A172 (cell line): ENCODE results near the gene CELF5. TPM values are rescaled to one million over a fixed set of nuclear protein-coding genes. Genes with fewer than 3 reads are reported as not detected.

Experiments used
- DNase-seq: peaks from one replicate; pipeline ENCODE4 v3.0.0-alpha.2; 2015; ENCODE audit warnings: low spot score
- total RNA-seq: library from RNA; depleted of rRNA; stranded (reverse); fragments of >200 nt; shearing (Covaris generic); gene quantifications from 2 replicates; pipeline ENCODE4 v1.2.3, GENCODE V29; 2014; rRNA removed

The CELF5 gene
- total RNA-seq, 1 experiment from 2014 or later: not detected

GRCh38 chr19:3344608-3345598 lies 120.4 kb downstream of the CELF5 start:
- no peak for DNase-seq

- no peak for DNase-seq
Measured at GRCh38 chr19:3345850-3346460, 121.5 kb downstream of the CELF5 start.

Other genes starting within 250 kb of the CELF5 start
- 4.8 and 6.3 TPM in 2 replicates for gene TLE6, start 247.1 kb upstream of the CELF5 start, total RNA-seq
- gene TLE2, start 195.4 kb upstream of the CELF5 start, total RNA-seq: 2.3 and 2.4 TPM in 2 replicates
- 521 and 529 TPM in 2 replicates for gene TLE5, start 162.2 kb upstream of the CELF5 start, total RNA-seq
- 97.7 and 98.4 TPM in 2 replicates for gene GNA11, start 130.3 kb upstream of the CELF5 start, total RNA-seq
- gene GNA15, start 88.6 kb upstream of the CELF5 start, total RNA-seq: 0.19 and 0.26 TPM in 2 replicates
- 0.26 TPM in 1 of 2 replicates, not detected in the other for gene S1PR4, start 45.9 kb upstream of the CELF5 start, total RNA-seq
- gene NCLN, start 38.7 kb upstream of the CELF5 start, total RNA-seq: 67.6 and 74.6 TPM in 2 replicates
- 26.2 and 32.5 TPM in 2 replicates for gene NFIC, start 141.9 kb downstream of the CELF5 start, total RNA-seq